Kidney (tissue), 14 donors: ENCODE results near the gene OSBPL10. TPM values are rescaled to one million over a fixed set of nuclear protein-coding genes. Genes with fewer than 3 reads are reported as not detected.

ENCODE experiments used
- DNase-seq, 5 donors: peaks; one replicate each; pipeline ENCODE4 v3.0.0-alpha.2; 2013 to 2020
- FAIRE-seq: peaks from 2 replicates; lab custom pipeline; 2012; peaks lifted over from hg19 to GRCh38; lab: Jason Lieb, UNC
- H3K27ac ChIP-seq, 2 donors: one replicate each; pipeline ENCODE4 v1.7.0; 2013; ENCODE audit warnings: low read depth in 2 of 2, low read length in 2 of 2, inconsistent platforms in 1 of 2
- H3K27me3 ChIP-seq: one replicate; pipeline ENCODE4 v1.7.1; 2013; ENCODE audit warnings: low read length, inconsistent platforms; ENCODE audit not compliant: control insufficient read depth, insufficient read depth
- H3K36me3 ChIP-seq, 3 donors: one replicate each; pipeline versions ENCODE4 v1.7.0 to v1.7.1; 2013; ENCODE audit warnings: low read length in 3 of 3, control low read depth in 1 of 3, inconsistent platforms in 1 of 3; ENCODE audit not compliant: insufficient read depth in 3 of 3, control insufficient read depth in 2 of 3
- H3K4me1 ChIP-seq, 3 donors: one replicate each; pipeline versions ENCODE4 v1.7.0 to v1.7.1; 2013; ENCODE audit warnings: low read length in 3 of 3, inconsistent platforms in 1 of 3, low read depth in 1 of 3; ENCODE audit not compliant: control insufficient read depth in 2 of 3, insufficient read depth in 2 of 3
- H3K4me3 ChIP-seq, 3 donors: one replicate each; pipeline versions ENCODE4 v1.7.0 to v1.8.1; 2013; ENCODE audit warnings: low read length in 3 of 3, control low read depth in 1 of 3, inconsistent platforms in 1 of 3
- H3K9ac ChIP-seq, 3 donors: one replicate each; pipeline versions ENCODE4 v1.7.0 to v1.7.1; 2013; ENCODE audit warnings: low read length in 3 of 3, control low read depth in 1 of 3, inconsistent platforms in 1 of 3
- H3K9me3 ChIP-seq, 3 donors: one replicate each; pipeline versions ENCODE4 v1.7.0 to v1.7.1; 2013; ENCODE audit warnings: low read length in 3 of 3, control low read depth in 1 of 3, inconsistent platforms in 1 of 3; ENCODE audit not compliant: control insufficient read depth in 2 of 3, insufficient read depth in 1 of 3
- intact Hi-C: fragments of 100-400 bp; cut with DNase I; formaldehyde crosslinking; loops from one replicate; pipeline ENCODE4 v1.11.1; 2022
- polyA plus RNA-seq: library from polyadenylated mRNA; stranded (reverse); fragments of 350-450 nt; fragmentation: Illumina TruSeq; extraction: RNeasy Lipid Tissue Mini Kit (QIAGEN cat#74804); gene quantifications from one replicate; pipeline ENCODE4 v1.2.3, GENCODE V29; 2014; ENCODE audit warnings: low read depth, low replicate concordance; ENCODE audit not compliant: insufficient read depth
- total RNA-seq: library from RNA; stranded (reverse); fragmentation: NEBNext Ultra II Directional; extraction: Animal tissue kit (Norgen Biotek cat#: 25700); gene quantifications from one replicate; pipeline ENCODE4 v1.2.1, GENCODE V29; 2021
- TF ChIP-seq, protein P1 (sequence below): IDR thresholded peaks from 3 replicates; pipeline ENCODE4 v1.5.1; 2012; ENCODE audit warnings: mild to moderate bottlenecking, moderate library complexity, borderline replicate concordance; ENCODE audit not compliant: insufficient read depth; ENCODE audit errors: extremely low read depth
- donor health status: control.
- donor health status: control.
- donor health status: control.
- donor health status: control.
- donor health status: control.
- donor health status: DM: yes; HTN: yes; CAD: no.
- donor health status: Normal renal cell carcinoma (clear cell type).

Gene OSBPL10
- total and polyA plus RNA-seq, 2 donors from 2014 or later: 11.8 to 89.3 TPM

- no peaks in the 10 kb centered on the region for H3K27me3 ChIP-seq
- FAIRE-seq (no peak), DNase-seq (no peak)
- TF ChIP-seq, protein P1, sequence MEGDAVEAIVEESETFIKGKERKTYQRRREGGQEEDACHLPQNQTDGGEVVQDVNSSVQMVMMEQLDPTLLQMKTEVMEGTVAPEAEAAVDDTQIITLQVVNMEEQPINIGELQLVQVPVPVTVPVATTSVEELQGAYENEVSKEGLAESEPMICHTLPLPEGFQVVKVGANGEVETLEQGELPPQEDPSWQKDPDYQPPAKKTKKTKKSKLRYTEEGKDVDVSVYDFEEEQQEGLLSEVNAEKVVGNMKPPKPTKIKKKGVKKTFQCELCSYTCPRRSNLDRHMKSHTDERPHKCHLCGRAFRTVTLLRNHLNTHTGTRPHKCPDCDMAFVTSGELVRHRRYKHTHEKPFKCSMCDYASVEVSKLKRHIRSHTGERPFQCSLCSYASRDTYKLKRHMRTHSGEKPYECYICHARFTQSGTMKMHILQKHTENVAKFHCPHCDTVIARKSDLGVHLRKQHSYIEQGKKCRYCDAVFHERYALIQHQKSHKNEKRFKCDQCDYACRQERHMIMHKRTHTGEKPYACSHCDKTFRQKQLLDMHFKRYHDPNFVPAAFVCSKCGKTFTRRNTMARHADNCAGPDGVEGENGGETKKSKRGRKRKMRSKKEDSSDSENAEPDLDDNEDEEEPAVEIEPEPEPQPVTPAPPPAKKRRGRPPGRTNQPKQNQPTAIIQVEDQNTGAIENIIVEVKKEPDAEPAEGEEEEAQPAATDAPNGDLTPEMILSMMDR: no peak
- no peak overlapping the region for H3K27ac ChIP-seq
- no peak overlapping the region for H3K9ac ChIP-seq
- no peaks in the 10 kb centered on the region for H3K4me1 ChIP-seq
- H3K4me3 ChIP-seq: no peak overlapping the region
- peaks cover 0 to 1% (median 0%) of the 10 kb centered on the region in 3 donors for H3K36me3 ChIP-seq
- peaks cover under 1 to 32% (median 8%) of the 10 kb centered on the region in 3 donors for H3K9me3 ChIP-seq
- intact Hi-C loops: no loop called here
These were observed 326.1 kb downstream of the OSBPL10 start for GRCh38 chr3:31654998-31655397.

GRCh38 chr3:31653464-31653863 is 327.6 kb downstream of the OSBPL10 start:
- Histone ChIP-seq H3K9ac (no peak overlapping the region), H3K27me3 (no peaks in the 10 kb centered on the region), H3K27ac (no peak overlapping the region), H3K9me3 (peaks cover 3 to 43% (median 8%) of the 10 kb centered on the region in 3 donors), H3K4me1 (no peaks in the 10 kb centered on the region), H3K36me3 (no peaks in the 10 kb centered on the region), H3K4me3 (no peak overlapping the region)
- TF ChIP-seq, protein P1: no peak
- intact Hi-C loops: no loop called here
- DNase-seq (no peak), FAIRE-seq (no peak)

DNA sequence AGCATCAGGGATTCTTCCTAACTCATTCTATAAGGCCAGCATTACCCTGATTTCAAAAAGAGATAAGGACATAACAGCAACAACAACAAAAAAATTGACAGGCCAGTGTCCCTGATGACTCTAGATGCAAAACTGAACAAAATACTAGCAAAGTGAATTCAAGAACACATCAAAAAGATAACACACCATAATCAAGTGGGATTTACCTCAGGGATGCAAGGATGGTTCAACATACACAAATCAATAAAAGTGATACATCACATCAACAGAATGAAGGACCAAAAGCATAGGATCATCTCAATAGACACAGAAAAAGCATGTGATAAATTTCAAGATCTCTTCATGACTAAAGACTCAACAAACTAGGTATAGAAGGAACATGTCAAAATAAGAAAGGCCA is 328.8 kb downstream of the OSBPL10 start:
- H3K27ac ChIP-seq: no peak overlapping the region
- peaks cover 0 to 8% (median 0%) of the 10 kb centered on the region in 3 donors for H3K36me3 ChIP-seq
- no peaks in the 10 kb centered on the region for H3K4me1 ChIP-seq
- no peak overlapping the region for H3K4me3 ChIP-seq
- no peaks in the 10 kb centered on the region for H3K27me3 ChIP-seq
- no peak overlapping the region for H3K9ac ChIP-seq
- intact Hi-C loops: no loop called here
- H3K9me3 ChIP-seq: peaks cover 3 to 43% (median 8%) of the 10 kb centered on the region in 3 donors
- TF ChIP-seq, protein P1: no peak
- DNase-seq (no peak), FAIRE-seq (no peak)
